Neural cell (in vitro differentiated cells): ENCODE results near the gene MREG. TPM values are rescaled to one million over a fixed set of nuclear protein-coding genes. Genes with fewer than 3 reads are reported as not detected.

ENCODE experiments used
- H2AFZ ChIP-seq: fragments of 200-600, 300-800 bp; sonication (generic), shearing (Covaris generic); 2 replicates; pipeline ENCODE4 v1.6.0; 2014; ENCODE audit warnings: low read depth, mild to moderate bottlenecking, antibody characterized with exemption, low read length, moderate library complexity
- H3F3A ChIP-seq: fragments of 200-600 bp; shearing (Covaris generic); 2 replicates; pipeline ENCODE4 v1.6.1; 2016; ENCODE audit warnings: mild to moderate bottlenecking, moderate library complexity, mixed read lengths, antibody characterized with exemption, low read length; ENCODE audit not compliant: insufficient read depth, poor library complexity, severe bottlenecking
- H3K27ac ChIP-seq: fragments of 200-600, 300-800 bp; sonication (generic), shearing (Covaris generic); 2 replicates; pipeline ENCODE4 v1.5.1; 2014; ENCODE audit warnings: mild to moderate bottlenecking, low read length, moderate library complexity
- H3K27me3 ChIP-seq: fragments of 300-800, 200-600 bp; sonication (generic), shearing (Covaris generic); 2 replicates; pipeline ENCODE4 v1.6.0; 2014; ENCODE audit warnings: mild to moderate bottlenecking, low read depth, low read length, moderate library complexity; ENCODE audit not compliant: insufficient read depth
- H3K36me3 ChIP-seq: fragments of 300-800, 200-600 bp; sonication (generic), shearing (Covaris generic); 2 replicates; pipeline ENCODE4 v1.5.1; 2014; ENCODE audit warnings: mild to moderate bottlenecking, antibody characterized with exemption, low read length, moderate library complexity; ENCODE audit not compliant: insufficient read depth
- H3K4me2 ChIP-seq: fragments of 300-800, 200-600 bp; sonication (generic), shearing (Covaris generic); 2 replicates; pipeline ENCODE4 v1.6.0; 2014; ENCODE audit warnings: mild to moderate bottlenecking, low read length
- H3K4me3 ChIP-seq: fragments of 300-800, 200-600 bp; sonication (generic), shearing (Covaris generic); 2 replicates; pipeline ENCODE4 v1.5.1; 2014; ENCODE audit warnings: mild to moderate bottlenecking, low read length, moderate library complexity
- H3K79me2 ChIP-seq: fragments of 200-600 bp; shearing (Covaris generic); replicated peaks from 2 replicates; pipeline ENCODE4 v1.6.0; 2014; ENCODE audit warnings: mild to moderate bottlenecking, low read length, moderate library complexity; ENCODE audit not compliant: insufficient read depth
- H3K9ac ChIP-seq: fragments of 300-800, 200-600 bp; sonication (generic), shearing (Covaris generic); 2 replicates; pipeline ENCODE4 v1.6.1; 2016; ENCODE audit warnings: mild to moderate bottlenecking, low read length, mixed read lengths
- H3K9me2 ChIP-seq: fragments of 200-600 bp; shearing (Covaris generic); 2 replicates; pipeline ENCODE4 v1.6.1; 2016; ENCODE audit warnings: mild to moderate bottlenecking, low read length, mixed read lengths; ENCODE audit not compliant: insufficient read depth
- H3K9me3 ChIP-seq: fragments of 200-600, 300-800 bp; sonication (generic), shearing (Covaris generic); 2 replicates; pipeline ENCODE4 v1.6.1; 2016; ENCODE audit warnings: mild to moderate bottlenecking, mixed run types, low read length, moderate library complexity, mixed read lengths
- H4K20me1 ChIP-seq: fragments of 200-600 bp; shearing (Covaris generic); 2 replicates; pipeline ENCODE4 v1.6.1; 2016; ENCODE audit warnings: mild to moderate bottlenecking, mixed run types; ENCODE audit not compliant: insufficient read depth
- CTCF ChIP-seq: fragments of 450-650 bp; IDR thresholded peaks from 2 replicates; pipeline ENCODE4 v1.5.1; 2014; ENCODE audit warnings: antibody characterized with exemption, mild to moderate bottlenecking, moderate library complexity; ENCODE audit not compliant: poor library complexity, severe bottlenecking
- EP300 ChIP-seq: fragments of 450-650 bp; conservative IDR thresholded peaks from 2 replicates; pipeline ENCODE4 v1.6.1; 2014; ENCODE audit warnings: antibody characterized with exemption, mild to moderate bottlenecking, moderate library complexity; ENCODE audit not compliant: poor library complexity, severe bottlenecking
- EZH2 ChIP-seq: fragments of 200-600, 300-800 bp; shearing (Covaris generic), sonication (generic); IDR thresholded peaks from 2 replicates; pipeline ENCODE4 v1.6.1; 2014; ENCODE audit warnings: antibody characterized with exemption, low read length, borderline replicate concordance, mild to moderate bottlenecking; ENCODE audit not compliant: insufficient read depth, poor library complexity, severe bottlenecking
- MXI1 ChIP-seq: fragments of 450-650 bp; conservative IDR thresholded peaks from 2 replicates; pipeline ENCODE4 v1.6.1; 2014; ENCODE audit warnings: antibody characterized with exemption, mild to moderate bottlenecking; ENCODE audit not compliant: poor library complexity, severe bottlenecking
- POLR2AphosphoS5 ChIP-seq: IDR thresholded peaks from 2 replicates; pipeline ENCODE4 v1.6.1; 2012
- RAD21 ChIP-seq: fragments of 450-650 bp; conservative IDR thresholded peaks from 2 replicates; pipeline ENCODE4 v1.6.1; 2014; ENCODE audit warnings: antibody characterized with exemption, mild to moderate bottlenecking, moderate library complexity
- REST ChIP-seq: IDR thresholded peaks from 2 replicates; pipeline ENCODE4 v1.6.1; 2012; ENCODE audit warnings: borderline replicate concordance
- SMC3 ChIP-seq: fragments of 450-650 bp; conservative IDR thresholded peaks from 2 replicates; pipeline ENCODE4 v1.6.1; 2014; ENCODE audit warnings: antibody characterized with exemption, mild to moderate bottlenecking, moderate library complexity; ENCODE audit not compliant: poor library complexity
- TAF1 ChIP-seq: IDR thresholded peaks from 2 replicates; pipeline ENCODE4 v1.6.1; 2012; ENCODE audit warnings: low read depth
- polyA plus RNA-seq: library from polyadenylated mRNA; depleted of rRNA; stranded (reverse); fragments of >200 nt; gene quantifications from 2 replicates; pipeline ENCODE4 v1.2.3, GENCODE V29; 2014

The MREG gene
- polyA plus RNA-seq, 1 donor from 2014 or later, result 9.1 TPM

GRCh38 chr2:216016581-216016980 is 3.2 kb upstream of the MREG start:
- H3K4me2 ChIP-seq, result no peak overlapping the region
- no peaks in the 10 kb centered on the region for H3K36me3 ChIP-seq
- no peaks in the 10 kb centered on the region for H3K79me2 ChIP-seq
- no peak overlapping the region for H2AFZ ChIP-seq
- no peak for TF ChIP-seq REST
- no peak for TF ChIP-seq EP300
- TF ChIP-seq MXI1, result no peak
- no peak overlapping the region for H3K27ac ChIP-seq
- H3K9me2 ChIP-seq, result no peaks in the 10 kb centered on the region
- no peaks in the 10 kb centered on the region for H3K9me3 ChIP-seq
- H3K4me3 ChIP-seq, result no peak overlapping the region
- H4K20me1 ChIP-seq, result no peaks in the 10 kb centered on the region
- no peaks in the 10 kb centered on the region for H3K27me3 ChIP-seq
- no peaks in the 10 kb centered on the region for H3F3A ChIP-seq
- no peak overlapping the region for H3K9ac ChIP-seq

GRCh38 chr2:216015722-216016464 is 2.5 kb upstream of the MREG start:
- Histone ChIP-seq H3K9me2 (no peaks in the 10 kb centered on the region), H3K9me3 (no peaks in the 10 kb centered on the region), H3K36me3 (no peaks in the 10 kb centered on the region)

GRCh38 chr2:216014986-216015385 is 1.6 kb upstream of the MREG start:
- H3F3A ChIP-seq, result no peaks in the 10 kb centered on the region
- no peaks in the 10 kb centered on the region for H3K9me2 ChIP-seq
- H3K9me3 ChIP-seq, result no peaks in the 10 kb centered on the region
- no peak overlapping the region for H3K4me3 ChIP-seq
- no peaks in the 10 kb centered on the region for H3K79me2 ChIP-seq
- H3K9ac ChIP-seq, result no peak overlapping the region
- no peaks in the 10 kb centered on the region for H3K27me3 ChIP-seq
- no peaks in the 10 kb centered on the region for H4K20me1 ChIP-seq
- H3K36me3 ChIP-seq, result no peaks in the 10 kb centered on the region
- no peak overlapping the region for H2AFZ ChIP-seq
- H3K27ac ChIP-seq, result no peak overlapping the region
- no peak overlapping the region for H3K4me2 ChIP-seq
- no peak for TF ChIP-seq TAF1
- TF ChIP-seq MXI1, result no peak
- no peak for TF ChIP-seq POLR2AphosphoS5
- TF ChIP-seq RAD21, result no peak
- TF ChIP-seq CTCF, result no peak
- no peak for TF ChIP-seq EZH2
- TF ChIP-seq REST, result no peak
- TF ChIP-seq SMC3, result no peak
- TF ChIP-seq EP300, result no peak

More at GRCh38 chr2:216015722-216016464, 2.5 kb upstream of the MREG start:
- Histone ChIP-seq H3F3A (no peaks in the 10 kb centered on the region), H3K27ac (no peak overlapping the region), H3K79me2 (no peaks in the 10 kb centered on the region), H3K9ac (no peak overlapping the region), H2AFZ (no peak overlapping the region), H3K4me2 (no peak overlapping the region), H3K27me3 (no peaks in the 10 kb centered on the region), H4K20me1 (no peaks in the 10 kb centered on the region), H3K4me3 (no peak overlapping the region)
- TF ChIP-seq POLR2AphosphoS5 (no peak), RAD21 (no peak), TAF1 (no peak)
